SK-N-MC (cell line): ENCODE results near the gene CCDC3.

Source experiments
- EZH2 ChIP-seq: fragments of 200-600 bp; sonication (generic); IDR thresholded peaks from one replicate; pipeline ENCODE4 v1.6.1; 2017; ENCODE audit warnings: antibody characterized with exemption
- FOXP2 ChIP-seq: optimal IDR thresholded peaks from 2 replicates; pipeline ENCODE3; 2011; ENCODE audit warnings: mild to moderate bottlenecking, moderate library complexity; ENCODE audit not compliant: insufficient read depth; ENCODE audit errors: extremely low read length, control extremely low read depth
- POLR2AphosphoS5 ChIP-seq: IDR thresholded peaks from 2 replicates; pipeline ENCODE4 v1.6.1; 2012; ENCODE audit warnings: mild to moderate bottlenecking, low read depth, low read length, borderline replicate concordance

GRCh38 chr10:12971001-12971788, 30.3 kb downstream of the CCDC3 start:
- no peak for TF ChIP-seq EZH2
- no peak for TF ChIP-seq POLR2AphosphoS5
- no peak for TF ChIP-seq FOXP2
